ENCODE data around the gene YTHDC2. TPM values are rescaled to one million over a fixed set of nuclear protein-coding genes. Genes with fewer than 3 reads are reported as not detected.

YTHDC2 gene
- total RNA-seq, 3 donors from 2014 or later (not counting 1 experiment from before 2014, with no cell fraction given), result 37.7 to 38.8 (median 38.0) TPM

DNA sequence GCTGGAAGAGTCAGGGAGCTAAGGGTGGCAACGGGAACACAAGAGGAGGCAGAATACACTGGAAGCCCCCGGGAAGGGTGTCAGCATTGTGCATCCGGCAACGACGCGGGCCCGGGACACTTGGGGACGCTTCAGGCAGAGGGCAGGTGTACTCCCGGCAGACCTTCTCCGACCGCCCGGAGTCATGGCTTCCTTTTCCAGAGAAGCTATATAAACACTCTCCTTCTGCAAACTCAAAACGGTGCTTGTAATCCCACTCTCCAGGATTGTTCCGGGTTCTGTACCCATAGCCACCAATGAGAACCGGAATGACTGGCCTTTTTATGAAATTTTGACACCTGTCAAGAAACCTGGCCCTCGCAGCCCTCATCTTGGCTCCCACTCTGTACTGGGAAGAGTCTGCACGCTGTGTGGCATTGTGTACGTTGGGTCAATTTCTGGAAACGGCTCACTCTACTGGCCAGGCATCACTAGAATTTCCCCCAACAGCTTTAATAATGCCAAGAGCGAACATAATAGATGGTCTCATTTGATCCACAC is 24.8 kb upstream of the YTHDC2 start:
- ATAC-seq (no peak), DNase-seq (peak in 1 of 2 donors; percentile 19)
- Mint-ChIP-seq H3K27ac (no peak overlapping the region), H3K9me3 (peaks cover 6 to 12% of the 10 kb centered on the region in 2 donors), H3K4me3 (peak overlapping the region; percentile 53), H3K36me3 (peaks cover 18% of the 10 kb centered on the region), H3K27me3 (ENCODE audit: low read depth in 2 of 2) (peaks cover 53 to 68% of the 10 kb centered on the region in 2 donors), H3K4me1 (peaks cover 6 to 10% of the 10 kb centered on the region in 2 donors)
- no peak overlapping the region for H3K27ac ChIP-seq (ENCODE audit: low read length)
- H3K9me3 ChIP-seq (ENCODE audit: control insufficient read depth, insufficient read depth, low read length), result peaks cover 16% of the 10 kb centered on the region
- 40% methylated on average over 20 of the region's 20 CpGs for WGBS (ENCODE audit: insufficient coverage)
- H3K4me3 ChIP-seq (ENCODE audit: low read length), result no peak overlapping the region
- TF ChIP-seq, protein P1, sequence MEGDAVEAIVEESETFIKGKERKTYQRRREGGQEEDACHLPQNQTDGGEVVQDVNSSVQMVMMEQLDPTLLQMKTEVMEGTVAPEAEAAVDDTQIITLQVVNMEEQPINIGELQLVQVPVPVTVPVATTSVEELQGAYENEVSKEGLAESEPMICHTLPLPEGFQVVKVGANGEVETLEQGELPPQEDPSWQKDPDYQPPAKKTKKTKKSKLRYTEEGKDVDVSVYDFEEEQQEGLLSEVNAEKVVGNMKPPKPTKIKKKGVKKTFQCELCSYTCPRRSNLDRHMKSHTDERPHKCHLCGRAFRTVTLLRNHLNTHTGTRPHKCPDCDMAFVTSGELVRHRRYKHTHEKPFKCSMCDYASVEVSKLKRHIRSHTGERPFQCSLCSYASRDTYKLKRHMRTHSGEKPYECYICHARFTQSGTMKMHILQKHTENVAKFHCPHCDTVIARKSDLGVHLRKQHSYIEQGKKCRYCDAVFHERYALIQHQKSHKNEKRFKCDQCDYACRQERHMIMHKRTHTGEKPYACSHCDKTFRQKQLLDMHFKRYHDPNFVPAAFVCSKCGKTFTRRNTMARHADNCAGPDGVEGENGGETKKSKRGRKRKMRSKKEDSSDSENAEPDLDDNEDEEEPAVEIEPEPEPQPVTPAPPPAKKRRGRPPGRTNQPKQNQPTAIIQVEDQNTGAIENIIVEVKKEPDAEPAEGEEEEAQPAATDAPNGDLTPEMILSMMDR (IDR thresholded peaks at IDR 0.05), result no peak
- H3K36me3 ChIP-seq (ENCODE audit: control insufficient read depth, insufficient read depth, low read length), result no peaks in the 10 kb centered on the region
- peaks cover 34% of the 10 kb centered on the region for H3K27me3 ChIP-seq (ENCODE audit: control insufficient read depth, insufficient read depth, low read length)
- intact Hi-C loops (cut with micrococcal nuclease), result no loop called here
- peaks cover 20% of the 10 kb centered on the region for H3K4me1 ChIP-seq (ENCODE audit: control insufficient read depth, insufficient read depth, low read length)

DNA sequence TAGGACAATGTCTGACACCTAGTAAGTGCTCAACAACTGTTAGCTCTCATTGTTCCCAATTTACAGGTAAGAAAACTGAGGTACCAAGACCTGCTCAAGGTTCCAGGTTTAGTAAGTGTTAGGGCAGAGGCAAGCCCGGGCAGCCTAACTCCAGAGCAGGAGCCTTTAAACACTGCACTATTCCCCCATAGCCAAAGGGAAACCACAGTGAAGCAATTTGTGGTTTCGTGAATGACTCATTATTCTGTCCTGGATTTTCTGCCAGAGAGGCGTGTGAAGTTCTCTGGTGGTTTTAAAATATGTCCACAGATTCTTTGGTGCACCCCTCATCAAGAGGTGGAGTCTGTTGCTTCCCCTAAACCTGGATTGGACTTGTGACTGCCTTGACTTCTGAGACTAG is 24.2 kb upstream of the YTHDC2 start:
- peaks cover 18% of the 10 kb centered on the region for H3K36me3 Mint-ChIP-seq
- no peaks in the 10 kb centered on the region for H3K36me3 ChIP-seq (ENCODE audit: control insufficient read depth, insufficient read depth, low read length)
- TF ChIP-seq, protein P1 (IDR thresholded peaks at IDR 0.05), result no peak
- H3K4me3 Mint-ChIP-seq, result peak overlapping the region; percentile 53
- peaks cover 6 to 10% of the 10 kb centered on the region in 2 donors for H3K4me1 Mint-ChIP-seq
- no peak overlapping the region for H3K27ac ChIP-seq (ENCODE audit: low read length)
- 0% methylated on average over 3 of the region's 3 CpGs for WGBS (ENCODE audit: insufficient coverage)
- peaks cover 52 to 67% of the 10 kb centered on the region in 2 donors for H3K27me3 Mint-ChIP-seq (ENCODE audit: low read depth in 2 of 2)
- no peak overlapping the region for H3K27ac Mint-ChIP-seq
- peaks cover 6 to 12% of the 10 kb centered on the region in 2 donors for H3K9me3 Mint-ChIP-seq
- H3K9me3 ChIP-seq (ENCODE audit: control insufficient read depth, insufficient read depth, low read length), result peaks cover 16% of the 10 kb centered on the region
- ATAC-seq, result peak; percentile 30 to 55 (median 31)
- peaks cover 33% of the 10 kb centered on the region for H3K27me3 ChIP-seq (ENCODE audit: control insufficient read depth, insufficient read depth, low read length)
- DNase-seq, result peak in 1 of 2 donors; percentile 52
- H3K4me3 ChIP-seq (ENCODE audit: low read length), result no peak overlapping the region
- H3K4me1 ChIP-seq (ENCODE audit: control insufficient read depth, insufficient read depth, low read length), result peaks cover 20% of the 10 kb centered on the region
- intact Hi-C loops (cut with micrococcal nuclease), result no loop called here

DNA sequence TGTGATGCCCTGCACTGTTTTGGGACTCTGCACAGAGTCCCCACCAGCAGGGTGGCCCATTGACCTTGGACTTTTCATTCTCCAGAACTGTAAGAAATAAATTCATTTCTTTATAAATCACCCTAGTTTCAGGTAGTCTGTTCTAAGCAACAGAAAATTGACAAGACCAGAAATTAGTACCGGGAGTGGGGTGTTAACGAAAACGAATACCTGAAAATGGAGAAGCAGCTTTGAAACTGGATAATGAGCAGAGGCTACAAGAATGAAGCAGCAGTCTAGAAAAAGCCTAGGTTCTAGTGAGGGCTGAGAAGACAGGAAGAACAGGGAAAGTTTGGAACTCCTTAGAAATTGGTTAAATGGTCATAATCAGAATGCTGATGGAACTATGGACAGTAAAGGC is 23.2 kb upstream of the YTHDC2 start:
- no peak overlapping the region for H3K27ac ChIP-seq (ENCODE audit: low read length)
- H3K36me3 ChIP-seq (ENCODE audit: control insufficient read depth, insufficient read depth, low read length), result no peaks in the 10 kb centered on the region
- WGBS (ENCODE audit: insufficient coverage), result 92% methylated on average over 3 of the region's 3 CpGs
- H3K27me3 Mint-ChIP-seq (ENCODE audit: low read depth in 2 of 2), result peaks cover 50 to 70% of the 10 kb centered on the region in 2 donors
- peaks cover 18% of the 10 kb centered on the region for H3K36me3 Mint-ChIP-seq
- no peak for ATAC-seq
- peaks cover 33% of the 10 kb centered on the region for H3K27me3 ChIP-seq (ENCODE audit: control insufficient read depth, insufficient read depth, low read length)
- H3K9me3 Mint-ChIP-seq, result peaks cover 6 to 12% of the 10 kb centered on the region in 2 donors
- H3K27ac Mint-ChIP-seq, result no peak overlapping the region
- peaks cover 6 to 10% of the 10 kb centered on the region in 2 donors for H3K4me1 Mint-ChIP-seq
- TF ChIP-seq, protein P1 (IDR thresholded peaks at IDR 0.05), result no peak
- no peak for DNase-seq
- no peak overlapping the region for H3K4me3 Mint-ChIP-seq
- intact Hi-C loops (cut with micrococcal nuclease), result no loop called here
- H3K4me3 ChIP-seq (ENCODE audit: low read length), result no peak overlapping the region
- H3K9me3 ChIP-seq (ENCODE audit: control insufficient read depth, insufficient read depth, low read length), result peaks cover 16% of the 10 kb centered on the region
- peaks cover 20% of the 10 kb centered on the region for H3K4me1 ChIP-seq (ENCODE audit: control insufficient read depth, insufficient read depth, low read length)

DNA sequence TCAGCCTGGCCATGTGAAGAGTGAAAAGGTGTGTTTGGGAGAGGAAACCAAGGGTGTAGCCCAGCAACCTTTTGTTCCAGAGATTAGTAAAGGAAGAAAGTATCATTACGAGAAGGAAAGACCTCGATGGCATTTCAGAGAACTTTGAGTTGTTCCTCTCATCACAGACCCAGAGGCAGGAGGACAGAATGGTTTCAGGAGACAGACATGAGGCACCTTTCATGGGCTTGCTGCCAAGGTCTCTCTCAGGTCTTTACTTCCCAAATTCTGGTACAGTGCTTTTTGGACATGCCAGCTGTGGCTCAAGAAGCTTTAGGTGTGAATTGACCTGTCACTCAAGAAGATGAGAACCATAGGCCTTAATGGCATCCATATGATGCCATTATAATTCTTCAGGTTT is 22.5 kb upstream of the YTHDC2 start:
- Histone ChIP-seq H3K27me3 (ENCODE audit: control insufficient read depth, insufficient read depth, low read length) (peaks cover 33% of the 10 kb centered on the region), H3K9me3 (ENCODE audit: control insufficient read depth, insufficient read depth, low read length) (peaks cover 16% of the 10 kb centered on the region), H3K4me1 (ENCODE audit: control insufficient read depth, insufficient read depth, low read length) (peaks cover 20% of the 10 kb centered on the region), H3K4me3 (ENCODE audit: low read length) (no peak overlapping the region), H3K27ac (ENCODE audit: low read length) (no peak overlapping the region), H3K36me3 (ENCODE audit: control insufficient read depth, insufficient read depth, low read length) (no peaks in the 10 kb centered on the region)
- peaks cover 6 to 10% of the 10 kb centered on the region in 2 donors for H3K4me1 Mint-ChIP-seq
- peaks cover 6 to 12% of the 10 kb centered on the region in 2 donors for H3K9me3 Mint-ChIP-seq
- TF ChIP-seq, protein P1 (IDR thresholded peaks at IDR 0.05), result no peak
- peaks cover 46 to 70% of the 10 kb centered on the region in 2 donors for H3K27me3 Mint-ChIP-seq (ENCODE audit: low read depth in 2 of 2)
- WGBS (ENCODE audit: insufficient coverage), result 93% methylated on average over 2 of the region's 2 CpGs
- ATAC-seq (no peak), DNase-seq (no peak)
- H3K36me3 Mint-ChIP-seq, result peaks cover 18% of the 10 kb centered on the region
- H3K27ac Mint-ChIP-seq, result no peak overlapping the region
- no peak overlapping the region for H3K4me3 Mint-ChIP-seq
- intact Hi-C loops (cut with micrococcal nuclease), result no loop called here

All from natural killer cell (primary cell).